SK-N-SH (cell line): ENCODE data around the gene MVD. TPM values are rescaled to one million over a fixed set of nuclear protein-coding genes. Genes with fewer than 3 reads are reported as not detected.

Source experiments
- CTCF ChIA-PET: fragments of 300-600, 350-600 bp; formaldehyde crosslinking; extraction: SDS; loops from one replicate; lab custom pipeline; 2021; lab: Yijun Ruan, JAX
- POLR2A ChIA-PET: fragments of 350-600 bp; sonication (Branson Sonifier 250); formaldehyde crosslinking; extraction: SDS; loops from one replicate; lab custom pipeline; 2020; ENCODE audit warnings: antibody characterized with exemption, inconsistent platforms; lab: Yijun Ruan, JAX
- DNase-seq: peaks from one replicate; pipeline ENCODE4 v3.0.0; 2012
- H2AFZ ChIP-seq: fragments of 200-600 bp; sonication (generic); 2 replicates; pipeline ENCODE4 v1.8.1; 2016; ENCODE audit warnings: antibody characterized with exemption, mild to moderate bottlenecking, low read depth
- H3F3A ChIP-seq: fragments of 200-600 bp; sonication (generic); replicated peaks from 2 replicates; pipeline ENCODE3; 2016; ENCODE audit warnings: antibody characterized with exemption, mild to moderate bottlenecking; ENCODE audit not compliant: insufficient read depth
- H3K27ac ChIP-seq, 2 experiments: fragments of 200-500 bp in 1 of 2; fragments of 200-600 bp in 1 of 2; sonication (Bioruptor generic) in 1 of 2; sonication (generic), shearing (Covaris generic) in 1 of 2; 2 replicates each; pipeline versions ENCODE4 v1.5.1 to v1.6.1; 2014 to 2016; ENCODE audit warnings: low read depth in 2 of 2, inconsistent platforms in 1 of 2, low read length in 1 of 2, mild to moderate bottlenecking in 1 of 2, mixed read lengths in 1 of 2
- H3K27me3 ChIP-seq: fragments of 200-600 bp; sonication (generic), shearing (Covaris generic); 2 replicates; pipeline ENCODE4 v1.6.1; 2016; ENCODE audit warnings: mixed run types; ENCODE audit not compliant: insufficient read depth
- H3K36me3 ChIP-seq, 2 experiments: fragments of 200-500 bp in 1 of 2; fragments of 200-600 bp in 1 of 2; sonication (Bioruptor generic) in 1 of 2; sonication (generic) in 1 of 2; replicated peaks in 1 of 2; 2 replicates each; pipeline versions ENCODE3 to v1.5.1; 2014 to 2016; ENCODE audit warnings: low read length in 1 of 2, mild to moderate bottlenecking in 1 of 2; ENCODE audit not compliant: insufficient read depth in 2 of 2, control insufficient read depth in 1 of 2
- H3K4me1 ChIP-seq, 2 experiments: fragments of 200-500 bp in 1 of 2; fragments of 200-600 bp in 1 of 2; sonication (Bioruptor generic) in 1 of 2; sonication (generic), shearing (Covaris generic) in 1 of 2; 2 replicates each; pipeline versions ENCODE4 v1.5.1 to v1.6.1; 2014 to 2016; ENCODE audit warnings: low read depth in 1 of 2, low read length in 1 of 2, mixed run types in 1 of 2; ENCODE audit not compliant: insufficient read depth in 2 of 2, control insufficient read depth in 1 of 2
- H3K4me2 ChIP-seq: fragments of 200-600 bp; sonication (generic), shearing (Covaris generic); 2 replicates; pipeline ENCODE4 v1.6.1; 2017; ENCODE audit warnings: mixed run types
- H3K4me3 ChIP-seq, 2 experiments: fragments of 200-500 bp in 1 of 2; fragments of 200-600 bp in 1 of 2; sonication (Bioruptor generic) in 1 of 2; sonication (generic), shearing (Covaris generic) in 1 of 2; 2 replicates each; pipeline versions ENCODE4 v1.5.1 to v1.8.1; 2014 to 2016; ENCODE audit warnings: low read depth in 2 of 2, inconsistent platforms in 1 of 2, low read length in 1 of 2, mild to moderate bottlenecking in 1 of 2, mixed read lengths in 1 of 2, moderate library complexity in 1 of 2
- H3K79me2 ChIP-seq: fragments of 200-600 bp; sonication (generic); 2 replicates; pipeline ENCODE4 v1.8.1; 2017; ENCODE audit warnings: mild to moderate bottlenecking; ENCODE audit not compliant: insufficient read depth
- H3K9ac ChIP-seq: fragments of 200-600 bp; sonication (generic); 2 replicates; pipeline ENCODE4 v1.6.1; 2017; ENCODE audit warnings: mixed run types
- H3K9me2 ChIP-seq: fragments of 200-600 bp; sonication (generic); 2 replicates; pipeline ENCODE4 v1.6.1; 2017; ENCODE audit warnings: mixed run types
- H3K9me3 ChIP-seq: fragments of 200-600 bp; sonication (generic); 2 replicates; pipeline ENCODE4 v1.6.1; 2017; ENCODE audit warnings: mixed run types, mild to moderate bottlenecking, moderate library complexity
- H4K20me1 ChIP-seq: fragments of 200-600 bp; sonication (generic); 2 replicates; pipeline ENCODE4 v1.6.1; 2017; ENCODE audit warnings: mild to moderate bottlenecking, mixed run types; ENCODE audit not compliant: insufficient read depth
- ELF1 ChIP-seq: IDR thresholded peaks from 2 replicates; pipeline ENCODE4 v1.4.0; 2012
- EP300 ChIP-seq, 2 experiments: IDR thresholded peaks; 2 replicates each; pipeline versions ENCODE4 v1.4.0 to v1.6.1; 2012; ENCODE audit warnings: borderline replicate concordance in 1 of 2, low read depth in 1 of 2, low read length in 1 of 2
- EZH2phosphoT487 ChIP-seq: fragments of 200-600 bp; sonication (generic); IDR thresholded peaks from 2 replicates; pipeline ENCODE4 v1.6.1; 2017; ENCODE audit warnings: low read depth, mixed run types, mild to moderate bottlenecking, antibody characterized with exemption, moderate library complexity, borderline replicate concordance
- FOXJ3 ChIP-seq: sonication (generic); formaldehyde crosslinking; IDR thresholded peaks from 2 replicates; pipeline ENCODE4 v1.5.1; 2020; ENCODE audit warnings: mild to moderate bottlenecking, missing genetic modification reagents
- FOXM1 ChIP-seq: IDR thresholded peaks from 2 replicates; pipeline ENCODE4 v1.4.0; 2012; ENCODE audit warnings: low read depth, mild to moderate bottlenecking
- GABPA ChIP-seq: IDR thresholded peaks from 2 replicates; pipeline ENCODE4 v1.4.0; 2012; ENCODE audit warnings: low read depth, mild to moderate bottlenecking
- GATA2 ChIP-seq: sonication (generic); formaldehyde crosslinking; IDR thresholded peaks from 2 replicates; pipeline ENCODE4 v1.5.0; 2020; ENCODE audit warnings: mild to moderate bottlenecking, missing genetic modification reagents
- MEF2A ChIP-seq: IDR thresholded peaks from 2 replicates; pipeline ENCODE4 v1.4.0; 2012; ENCODE audit warnings: low read depth, borderline replicate concordance
- MXI1 ChIP-seq: IDR thresholded peaks from 2 replicates; pipeline ENCODE4 v1.6.1; 2012; ENCODE audit warnings: mild to moderate bottlenecking, low read depth, low read length, improper control_type of control experiment
- POLR2AphosphoS5 ChIP-seq: IDR thresholded peaks from 2 replicates; pipeline ENCODE4 v1.6.1; 2012; ENCODE audit warnings: low read depth, low read length
- SIN3A ChIP-seq: IDR thresholded peaks from 2 replicates; pipeline ENCODE4 v1.6.1; 2012; ENCODE audit warnings: low read depth, mild to moderate bottlenecking, low read length, moderate library complexity, borderline replicate concordance
- TAF1 ChIP-seq: IDR thresholded peaks from 2 replicates; pipeline ENCODE4 v1.6.1; 2012; ENCODE audit warnings: low read depth, mild to moderate bottlenecking, low read length, moderate library complexity, borderline replicate concordance
- TCF12 ChIP-seq: IDR thresholded peaks from 2 replicates; pipeline ENCODE4 v1.4.0; 2012
- YY1 ChIP-seq: IDR thresholded peaks from 2 replicates; pipeline ENCODE4 v1.4.0; 2012; ENCODE audit warnings: low read depth, mild to moderate bottlenecking
- WGBS: methylation state at CpG from one replicate; pipeline ENCODE4 v1.1.6; 2017; ENCODE audit warnings: low lambda C conversion rate; 5-methylcytosine and 5-hydroxymethylcytosine counted together
- polyA plus RNA-seq, 3 experiments: library from polyadenylated mRNA; depleted of rRNA; stranded (reverse); fragments of >200 nt; gene quantifications; 2 replicates each; pipeline ENCODE4 v1.2.3, GENCODE V29; 2012
- TF ChIP-seq, protein P1 (sequence below): IDR thresholded peaks from 2 replicates; pipeline ENCODE4; 2012
- TF ChIP-seq, protein P2 (sequence below): IDR thresholded peaks from 2 replicates; pipeline ENCODE4 v1.4.0; 2012; ENCODE audit warnings: low read depth, borderline replicate concordance
- TF ChIP-seq, protein P3 (sequence below): fragments of 150-350 bp; IDR thresholded peaks from 2 replicates; pipeline ENCODE4 v1.6.1; 2016; ENCODE audit warnings: mild to moderate bottlenecking, low read depth, low read length
- TF ChIP-seq, protein P4 (sequence below): fragments of 150-350 bp; IDR thresholded peaks from 2 replicates; pipeline ENCODE4 v1.6.1; 2017; ENCODE audit warnings: antibody characterized with exemption, low read length, low read depth, borderline replicate concordance
- TF ChIP-seq, protein P5 (sequence below): IDR thresholded peaks from 2 replicates; pipeline ENCODE4 v1.4.0; 2012; ENCODE audit warnings: low read depth, borderline replicate concordance

The MVD gene
- polyA plus RNA-seq, 1 of the 3 experiments (the other 2 are of a cell fraction): 15.7 TPM

DNA sequence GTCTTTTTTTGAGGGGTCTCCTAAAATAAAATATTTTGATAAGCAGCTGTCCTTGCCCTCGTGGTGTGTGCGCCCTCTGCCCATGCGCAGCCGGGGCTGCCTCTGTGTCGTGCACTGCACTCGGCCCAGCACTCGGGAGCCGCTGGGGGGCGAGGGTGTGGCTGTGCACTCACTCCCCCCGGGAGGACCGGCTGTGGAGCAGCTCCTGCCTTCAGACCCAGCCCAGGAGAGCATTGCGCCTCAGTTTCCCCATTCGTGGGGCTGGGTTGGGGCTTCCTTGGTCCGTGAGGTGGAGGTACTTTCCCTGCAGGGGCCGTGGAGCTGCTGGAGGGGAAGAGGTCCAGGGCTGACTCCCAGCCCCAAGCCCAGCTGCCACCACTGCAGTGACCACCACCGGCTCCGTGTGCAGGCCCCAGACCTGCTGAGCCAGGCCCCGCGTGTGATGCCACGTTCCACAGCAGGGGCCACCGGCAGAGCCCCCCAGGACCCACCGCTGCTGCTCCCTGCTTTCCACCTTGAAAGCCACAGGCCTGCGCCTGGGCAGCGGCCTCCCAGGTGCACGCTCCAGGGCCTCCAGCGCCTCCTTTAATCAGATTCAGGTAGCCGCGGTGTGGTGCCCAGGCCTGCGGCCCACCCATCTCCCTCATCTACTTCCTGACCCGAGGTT, 30.8 kb downstream of the MVD start:
- no peak overlapping the region for H2AFZ ChIP-seq
- no peaks in the 10 kb centered on the region for H3K9me2 ChIP-seq
- no peaks in the 10 kb centered on the region for H3K79me2 ChIP-seq
- peaks cover 4 to 49% of the 10 kb centered on the region in 2 experiments for H3K36me3 ChIP-seq
- ChIA-PET CTCF (interaction anchor here (1.0 to 1.8 kb wide), 2 partner anchors 10 to 20 kb away, joined by 3 to 4 read pairs; no protein-coding TSS in a partner anchor), POLR2A (interaction anchor here (0.6 kb wide), 1 partner anchor 40 kb away, joined by 4 read pairs; no protein-coding TSS in a partner anchor)
- H3K27me3 ChIP-seq: no peaks in the 10 kb centered on the region
- no peak overlapping the region for H3K4me2 ChIP-seq
- no peak for DNase-seq
- H4K20me1 ChIP-seq: no peaks in the 10 kb centered on the region
- no peaks in the 10 kb centered on the region for H3K4me1 ChIP-seq
- H3K9me3 ChIP-seq: no peaks in the 10 kb centered on the region
- no peak overlapping the region for H3K27ac ChIP-seq
- H3K9ac ChIP-seq: no peak overlapping the region
- no peak overlapping the region for H3K4me3 ChIP-seq
- WGBS: 84% methylated on average over 12 of the region's 30 CpGs
- TF ChIP-seq MEF2A (no peak), GATA2 (CRISPR knock-in tag) (no peak), POLR2AphosphoS5 (no peak), MXI1 (no peak), ELF1 (no peak), EZH2phosphoT487 (no peak), YY1 (no peak), EP300 (IDR thresholded peaks at IDR 0.05; ENCODE audit: borderline replicate concordance in 1 of 2, low read depth in 1 of 2, low read length in 1 of 2) (no peak), GABPA (no peak), FOXJ3 (CRISPR knock-in tag) (no peak), SIN3A (no peak), FOXM1 (no peak), TCF12 (no peak), TAF1 (no peak)
- TF ChIP-seq, protein P1, sequence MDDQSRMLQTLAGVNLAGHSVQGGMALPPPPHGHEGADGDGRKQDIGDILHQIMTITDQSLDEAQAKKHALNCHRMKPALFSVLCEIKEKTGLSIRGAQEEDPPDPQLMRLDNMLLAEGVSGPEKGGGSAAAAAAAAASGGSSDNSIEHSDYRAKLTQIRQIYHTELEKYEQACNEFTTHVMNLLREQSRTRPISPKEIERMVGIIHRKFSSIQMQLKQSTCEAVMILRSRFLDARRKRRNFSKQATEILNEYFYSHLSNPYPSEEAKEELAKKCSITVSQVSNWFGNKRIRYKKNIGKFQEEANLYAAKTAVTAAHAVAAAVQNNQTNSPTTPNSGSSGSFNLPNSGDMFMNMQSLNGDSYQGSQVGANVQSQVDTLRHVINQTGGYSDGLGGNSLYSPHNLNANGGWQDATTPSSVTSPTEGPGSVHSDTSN: no peak
- TF ChIP-seq, protein P2, sequence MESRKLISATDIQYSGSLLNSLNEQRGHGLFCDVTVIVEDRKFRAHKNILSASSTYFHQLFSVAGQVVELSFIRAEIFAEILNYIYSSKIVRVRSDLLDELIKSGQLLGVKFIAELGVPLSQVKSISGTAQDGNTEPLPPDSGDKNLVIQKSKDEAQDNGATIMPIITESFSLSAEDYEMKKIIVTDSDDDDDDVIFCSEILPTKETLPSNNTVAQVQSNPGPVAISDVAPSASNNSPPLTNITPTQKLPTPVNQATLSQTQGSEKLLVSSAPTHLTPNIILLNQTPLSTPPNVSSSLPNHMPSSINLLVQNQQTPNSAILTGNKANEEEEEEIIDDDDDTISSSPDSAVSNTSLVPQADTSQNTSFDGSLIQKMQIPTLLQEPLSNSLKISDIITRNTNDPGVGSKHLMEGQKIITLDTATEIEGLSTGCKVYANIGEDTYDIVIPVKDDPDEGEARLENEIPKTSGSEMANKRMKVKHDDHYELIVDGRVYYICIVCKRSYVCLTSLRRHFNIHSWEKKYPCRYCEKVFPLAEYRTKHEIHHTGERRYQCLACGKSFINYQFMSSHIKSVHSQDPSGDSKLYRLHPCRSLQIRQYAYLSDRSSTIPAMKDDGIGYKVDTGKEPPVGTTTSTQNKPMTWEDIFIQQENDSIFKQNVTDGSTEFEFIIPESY: no peak
- TF ChIP-seq, protein P3, sequence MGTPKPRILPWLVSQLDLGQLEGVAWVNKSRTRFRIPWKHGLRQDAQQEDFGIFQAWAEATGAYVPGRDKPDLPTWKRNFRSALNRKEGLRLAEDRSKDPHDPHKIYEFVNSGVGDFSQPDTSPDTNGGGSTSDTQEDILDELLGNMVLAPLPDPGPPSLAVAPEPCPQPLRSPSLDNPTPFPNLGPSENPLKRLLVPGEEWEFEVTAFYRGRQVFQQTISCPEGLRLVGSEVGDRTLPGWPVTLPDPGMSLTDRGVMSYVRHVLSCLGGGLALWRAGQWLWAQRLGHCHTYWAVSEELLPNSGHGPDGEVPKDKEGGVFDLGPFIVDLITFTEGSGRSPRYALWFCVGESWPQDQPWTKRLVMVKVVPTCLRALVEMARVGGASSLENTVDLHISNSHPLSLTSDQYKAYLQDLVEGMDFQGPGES: no peak
- TF ChIP-seq, protein P4, sequence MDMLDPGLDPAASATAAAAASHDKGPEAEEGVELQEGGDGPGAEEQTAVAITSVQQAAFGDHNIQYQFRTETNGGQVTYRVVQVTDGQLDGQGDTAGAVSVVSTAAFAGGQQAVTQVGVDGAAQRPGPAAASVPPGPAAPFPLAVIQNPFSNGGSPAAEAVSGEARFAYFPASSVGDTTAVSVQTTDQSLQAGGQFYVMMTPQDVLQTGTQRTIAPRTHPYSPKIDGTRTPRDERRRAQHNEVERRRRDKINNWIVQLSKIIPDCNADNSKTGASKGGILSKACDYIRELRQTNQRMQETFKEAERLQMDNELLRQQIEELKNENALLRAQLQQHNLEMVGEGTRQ: no peak
- TF ChIP-seq, protein P5, sequence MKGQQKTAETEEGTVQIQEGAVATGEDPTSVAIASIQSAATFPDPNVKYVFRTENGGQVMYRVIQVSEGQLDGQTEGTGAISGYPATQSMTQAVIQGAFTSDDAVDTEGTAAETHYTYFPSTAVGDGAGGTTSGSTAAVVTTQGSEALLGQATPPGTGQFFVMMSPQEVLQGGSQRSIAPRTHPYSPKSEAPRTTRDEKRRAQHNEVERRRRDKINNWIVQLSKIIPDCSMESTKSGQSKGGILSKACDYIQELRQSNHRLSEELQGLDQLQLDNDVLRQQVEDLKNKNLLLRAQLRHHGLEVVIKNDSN: no peak
- peaks cover 3% of the 10 kb centered on the region for H3F3A ChIP-seq
